ENCODE results near the gene CACHD1.

DNA sequence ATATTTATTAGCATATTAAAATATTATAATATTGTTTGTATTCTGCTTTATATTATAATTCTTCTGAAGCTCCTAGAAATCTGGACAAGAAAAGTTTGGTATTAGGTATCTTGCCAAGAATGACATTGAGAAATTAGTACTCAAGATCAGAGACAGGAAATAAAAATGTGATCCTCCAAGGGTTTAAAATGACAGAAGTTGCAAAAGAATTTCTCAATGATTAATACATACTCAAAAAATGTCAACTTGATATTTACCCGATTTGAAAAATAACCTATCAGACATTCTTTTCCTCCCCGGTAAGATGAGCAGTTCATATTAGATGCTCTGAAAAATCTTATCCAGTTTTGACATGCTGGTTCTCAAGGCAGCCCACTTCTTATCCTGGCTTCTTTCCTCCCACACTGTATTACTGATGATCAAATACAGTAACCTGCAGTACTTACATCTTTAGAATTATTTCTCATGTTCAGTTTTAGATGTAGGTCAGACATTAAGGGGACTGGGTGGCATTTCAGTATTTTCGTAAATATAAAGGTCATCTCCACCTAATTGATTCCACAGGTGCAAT, 55.3 kb downstream of the CACHD1 start:
- TF ChIP-seq TCF7L2 (IDR thresholded peaks at IDR 0.05; ENCODE audit: low read depth, low read length) (no peak), CTCF (IDR thresholded peaks at IDR 0.05) (no peak), POLR2AphosphoS5 (IDR thresholded peaks at IDR 0.05; ENCODE audit: low read depth, low read length) (no peak), SIN3A (IDR thresholded peaks at IDR 0.05; ENCODE audit: borderline replicate concordance, insufficient read depth, low read depth, low read length) (no peak)
- TF ChIP-seq, protein P1, sequence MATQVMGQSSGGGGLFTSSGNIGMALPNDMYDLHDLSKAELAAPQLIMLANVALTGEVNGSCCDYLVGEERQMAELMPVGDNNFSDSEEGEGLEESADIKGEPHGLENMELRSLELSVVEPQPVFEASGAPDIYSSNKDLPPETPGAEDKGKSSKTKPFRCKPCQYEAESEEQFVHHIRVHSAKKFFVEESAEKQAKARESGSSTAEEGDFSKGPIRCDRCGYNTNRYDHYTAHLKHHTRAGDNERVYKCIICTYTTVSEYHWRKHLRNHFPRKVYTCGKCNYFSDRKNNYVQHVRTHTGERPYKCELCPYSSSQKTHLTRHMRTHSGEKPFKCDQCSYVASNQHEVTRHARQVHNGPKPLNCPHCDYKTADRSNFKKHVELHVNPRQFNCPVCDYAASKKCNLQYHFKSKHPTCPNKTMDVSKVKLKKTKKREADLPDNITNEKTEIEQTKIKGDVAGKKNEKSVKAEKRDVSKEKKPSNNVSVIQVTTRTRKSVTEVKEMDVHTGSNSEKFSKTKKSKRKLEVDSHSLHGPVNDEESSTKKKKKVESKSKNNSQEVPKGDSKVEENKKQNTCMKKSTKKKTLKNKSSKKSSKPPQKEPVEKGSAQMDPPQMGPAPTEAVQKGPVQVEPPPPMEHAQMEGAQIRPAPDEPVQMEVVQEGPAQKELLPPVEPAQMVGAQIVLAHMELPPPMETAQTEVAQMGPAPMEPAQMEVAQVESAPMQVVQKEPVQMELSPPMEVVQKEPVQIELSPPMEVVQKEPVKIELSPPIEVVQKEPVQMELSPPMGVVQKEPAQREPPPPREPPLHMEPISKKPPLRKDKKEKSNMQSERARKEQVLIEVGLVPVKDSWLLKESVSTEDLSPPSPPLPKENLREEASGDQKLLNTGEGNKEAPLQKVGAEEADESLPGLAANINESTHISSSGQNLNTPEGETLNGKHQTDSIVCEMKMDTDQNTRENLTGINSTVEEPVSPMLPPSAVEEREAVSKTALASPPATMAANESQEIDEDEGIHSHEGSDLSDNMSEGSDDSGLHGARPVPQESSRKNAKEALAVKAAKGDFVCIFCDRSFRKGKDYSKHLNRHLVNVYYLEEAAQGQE (IDR thresholded peaks at IDR 0.05; ENCODE audit: insufficient read depth in 1 of 2, low read depth in 2 of 2, low read length in 1 of 2): no peak
